Activated CD4-positive, alpha-beta T cell treated with anti-CD3 and anti-CD28 coated beads, Interleukin-2, amount 50 U/mL, for 48 hours (primary cell): Measurements from ENCODE around the gene HEBP2.

Experiments
- DNase-seq, 2 experiments: peaks; one replicate each; pipeline ENCODE4 v3.0.0-alpha.2; 2020

The HEBP2 gene

DNA sequence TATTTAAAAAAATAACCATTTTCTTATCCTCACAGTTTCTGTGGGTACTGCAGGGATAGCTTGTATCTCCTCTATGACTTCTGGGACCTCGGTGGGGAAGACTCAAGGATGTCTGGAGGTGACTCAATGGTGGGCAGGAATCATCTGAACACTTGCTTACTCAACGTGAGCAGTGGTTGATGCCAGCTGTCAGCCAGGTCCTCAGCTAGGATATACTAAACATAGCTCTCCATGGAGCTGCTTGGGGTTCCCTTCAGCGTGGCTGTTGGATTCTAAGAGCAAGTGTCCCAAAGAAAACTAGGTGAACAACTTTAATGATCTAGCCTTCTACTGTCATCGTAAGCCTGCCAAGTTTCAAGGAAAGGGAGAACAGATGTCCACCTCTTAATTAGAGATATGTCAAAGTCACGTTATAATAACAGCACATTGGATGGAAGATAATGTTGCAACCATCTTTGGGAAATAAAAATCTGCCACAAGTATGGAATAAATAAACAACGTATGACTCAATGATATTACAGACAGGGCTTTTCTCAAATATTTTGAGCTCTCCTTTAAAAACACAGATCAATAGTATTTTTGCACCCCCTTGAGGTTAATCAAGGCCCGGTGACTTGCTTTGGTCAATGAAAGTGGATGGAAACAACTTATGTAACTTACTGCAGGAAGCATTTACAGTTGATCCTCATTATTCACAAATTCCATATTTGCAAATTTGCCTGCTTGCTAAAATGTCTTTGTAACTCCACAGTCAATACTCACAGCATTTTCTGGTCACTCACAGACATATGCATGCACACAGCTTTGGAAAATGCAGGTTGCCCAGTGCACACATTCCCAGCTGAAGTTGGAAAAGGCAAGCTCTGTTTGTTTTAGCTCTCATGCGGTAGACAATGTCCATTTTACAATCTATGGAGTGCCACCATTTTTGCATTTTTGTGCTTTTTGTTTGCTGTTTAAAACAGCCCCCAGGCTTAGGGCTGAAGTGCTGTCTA is 6.6 kb upstream of the HEBP2 start:
- DNase-seq = no peak

DNA sequence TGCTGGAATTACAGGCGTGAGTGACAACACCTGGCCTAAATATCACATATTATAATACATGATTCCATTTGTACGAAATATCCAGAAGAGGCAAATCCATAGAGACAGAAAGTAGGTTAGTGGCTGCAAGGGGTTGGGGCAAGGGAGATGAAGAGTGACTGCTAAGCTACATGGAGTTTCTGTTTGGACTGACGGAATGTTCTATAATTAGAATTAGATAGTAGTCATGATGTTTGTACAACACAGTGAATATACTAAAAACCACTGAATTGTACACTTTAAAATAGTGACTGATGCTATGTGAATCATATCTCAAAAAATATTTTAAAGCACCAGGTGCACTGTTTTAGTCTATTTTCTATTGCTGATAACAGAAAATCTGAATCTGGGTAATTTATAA is 3.7 kb upstream of the HEBP2 start:
- DNase-seq = no peak

DNA sequence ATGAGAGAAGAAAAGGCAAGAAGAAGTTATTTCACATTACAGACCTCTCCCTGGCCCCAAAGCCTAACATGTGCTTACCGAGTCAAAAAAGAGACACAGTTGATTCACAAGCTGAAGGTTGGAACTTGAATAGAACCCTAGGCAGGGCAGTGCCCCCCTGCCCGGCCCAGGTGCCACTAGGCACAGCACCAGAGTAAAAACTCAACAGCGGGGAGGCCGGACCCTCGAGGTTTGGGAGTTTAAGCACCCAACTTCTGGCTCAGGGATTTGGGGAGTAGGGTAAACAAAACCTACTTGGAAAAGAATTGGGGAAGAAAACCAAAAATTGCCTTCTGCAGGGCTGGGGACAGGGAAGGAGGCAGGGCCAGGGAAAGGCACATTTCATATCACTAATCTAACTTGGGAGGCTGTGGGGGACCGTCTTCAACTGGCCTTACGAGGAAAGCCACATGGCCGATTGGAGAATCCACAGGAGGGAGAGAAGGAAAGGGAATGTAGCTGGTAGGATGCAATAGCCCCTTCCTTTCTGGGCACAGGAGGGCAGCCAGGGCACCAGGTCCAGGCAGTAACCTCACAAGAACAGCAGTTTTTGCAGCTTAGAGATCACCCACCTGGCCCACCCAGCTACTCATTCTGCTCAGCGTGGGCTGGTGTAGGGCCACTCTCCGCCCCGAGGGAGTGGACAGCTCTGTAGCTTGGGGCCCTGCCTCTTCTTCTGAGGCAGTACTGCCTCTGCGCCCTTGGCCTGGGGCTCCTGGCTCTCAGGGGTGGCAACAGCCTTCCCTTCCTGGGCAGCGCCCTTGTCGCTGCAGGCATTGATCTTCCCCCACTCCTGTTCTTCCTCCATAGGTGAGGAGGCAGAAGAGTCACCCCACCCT is 1.8 kb upstream of the HEBP2 start:
- DNase-seq = no peak

- DNase-seq = no peak
Observed at GRCh38 chr6:138402838-138403187, 1.2 kb upstream of the HEBP2 start.

DNA sequence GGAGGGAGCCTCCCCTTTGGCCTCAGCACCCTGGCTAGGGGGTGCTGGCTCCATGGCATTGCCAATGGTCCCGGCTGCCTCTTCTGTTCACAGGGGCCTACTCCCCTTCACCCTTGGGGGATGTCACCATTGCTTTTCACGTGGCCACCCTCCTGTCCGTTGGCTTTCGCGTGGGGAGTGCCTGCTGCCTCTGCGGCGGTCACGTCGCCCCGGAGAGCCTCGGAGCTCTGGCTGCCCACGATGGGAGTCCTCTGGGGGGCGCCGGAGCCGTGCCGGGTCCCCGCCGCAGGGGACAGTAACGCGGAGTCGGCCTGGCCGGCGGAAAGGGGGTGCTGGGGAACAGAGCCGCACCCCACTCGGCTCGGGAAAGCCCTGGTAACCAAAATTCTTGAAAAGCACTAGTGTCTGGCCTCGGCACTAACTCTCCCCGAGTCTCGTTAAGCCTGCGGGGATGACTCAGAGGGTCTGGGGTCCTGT is 661 bp upstream of the HEBP2 start:
- peak; percentile 23 to 49 for DNase-seq

GRCh38 chr6:138404666-138405337 is 779 bp downstream of the HEBP2 start:
- DNase-seq = peak; percentile 26 to 43

DNA sequence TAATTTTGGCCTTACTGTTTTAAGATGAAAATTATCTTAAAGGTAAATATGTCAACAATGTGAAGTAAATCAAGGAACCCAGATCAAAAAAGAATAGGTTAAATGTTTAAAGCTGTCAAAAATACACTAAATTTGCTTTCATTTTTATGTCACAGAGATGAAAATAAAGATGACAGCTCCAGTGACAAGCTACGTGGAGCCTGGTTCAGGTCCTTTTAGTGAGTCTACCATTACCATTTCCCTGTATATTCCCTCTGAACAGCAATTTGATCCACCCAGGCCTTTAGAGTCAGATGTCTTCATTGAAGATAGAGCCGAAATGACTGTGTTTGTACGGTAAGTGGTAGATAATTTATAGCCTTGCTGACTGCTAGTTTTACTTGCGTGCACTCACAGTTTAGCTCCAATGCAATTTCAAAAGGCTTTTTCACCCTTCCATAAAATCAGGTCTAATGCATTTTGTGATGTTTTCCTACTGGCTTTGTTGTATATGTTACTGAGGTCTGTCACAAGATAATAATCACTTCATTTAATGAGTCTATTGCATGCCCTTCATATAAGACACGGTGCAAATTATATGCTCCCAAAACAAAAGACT is 1.9 kb downstream of the HEBP2 start:
- DNase-seq = no peak

GRCh38 chr6:138406443-138406842 is 2.4 kb downstream of the HEBP2 start:
- DNase-seq = no peak

DNA sequence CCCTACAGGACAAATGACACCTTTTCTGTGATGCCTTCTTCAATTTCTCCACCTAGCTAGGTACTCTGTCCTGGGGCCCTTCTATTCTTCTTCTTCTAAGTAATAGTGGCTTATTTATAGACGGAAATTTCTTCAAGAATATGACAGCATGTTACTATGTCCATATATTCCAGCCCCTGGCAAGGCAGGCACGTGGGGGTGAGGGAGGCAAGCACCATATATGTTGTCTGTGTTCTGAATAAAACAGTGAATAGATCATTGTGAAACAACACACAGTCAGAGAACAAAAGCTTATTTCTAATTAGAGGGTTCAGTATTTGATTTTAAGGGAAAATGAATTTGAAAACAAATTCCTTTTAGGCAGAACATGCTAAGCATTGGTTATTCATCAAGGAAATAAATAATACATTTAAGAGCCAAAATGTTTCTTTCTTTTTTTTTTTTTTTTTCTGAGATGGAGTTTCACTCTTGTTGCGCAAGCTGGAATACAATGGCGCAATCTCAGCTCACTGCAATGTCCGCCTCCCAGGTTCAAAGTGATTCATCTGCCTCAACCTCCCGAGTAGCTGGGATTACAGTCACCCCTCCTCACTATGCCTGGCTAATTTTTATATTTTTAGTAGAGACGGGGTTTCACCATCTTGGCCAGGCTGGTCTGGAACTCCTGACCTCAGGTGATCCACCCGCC is 6.2 kb downstream of the HEBP2 start:
- no peak for DNase-seq

DNA sequence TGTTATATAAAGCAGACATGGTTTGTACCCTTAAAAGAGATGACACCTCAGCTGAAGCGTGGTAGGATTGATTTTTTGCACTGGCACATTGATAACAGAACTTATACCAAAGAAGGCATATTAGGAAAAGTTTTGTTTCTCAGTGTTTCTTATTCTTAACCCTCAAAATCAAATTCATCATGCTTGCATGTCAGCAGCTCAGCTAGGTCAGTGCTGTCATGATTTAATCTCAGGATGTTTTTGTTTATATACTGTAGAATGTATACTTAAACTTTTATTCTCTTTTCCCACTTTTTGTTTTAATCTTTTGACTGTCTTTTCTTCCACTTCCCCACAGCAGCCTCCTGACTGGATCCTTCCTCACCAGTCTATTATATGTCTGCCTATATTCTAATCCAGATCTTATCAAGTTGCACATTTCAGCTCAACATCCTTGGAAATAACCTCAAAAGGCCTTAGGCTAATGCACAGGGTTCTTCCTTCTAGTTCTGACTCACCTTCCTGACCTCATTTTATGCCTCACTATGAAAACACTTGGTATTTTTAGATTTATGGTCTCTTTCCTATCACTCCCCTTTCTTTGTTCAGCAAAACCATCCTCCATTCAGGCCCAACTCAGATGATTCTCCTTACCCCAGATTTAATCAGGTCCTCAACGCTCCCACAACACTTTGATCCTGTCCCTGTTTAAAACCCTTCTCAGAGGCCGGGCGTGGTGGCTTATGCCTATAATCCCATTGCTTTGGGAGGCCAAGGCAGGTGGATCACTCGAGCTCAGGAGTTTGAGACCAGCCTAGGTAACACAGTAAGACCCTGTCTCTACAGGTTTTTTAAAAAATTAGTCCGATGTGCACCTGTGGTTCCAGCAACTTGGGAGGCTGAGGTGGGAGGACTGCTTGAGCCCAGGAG is 7.2 kb downstream of the HEBP2 start:
- DNase-seq = peak; percentile 8 to 21

DNA sequence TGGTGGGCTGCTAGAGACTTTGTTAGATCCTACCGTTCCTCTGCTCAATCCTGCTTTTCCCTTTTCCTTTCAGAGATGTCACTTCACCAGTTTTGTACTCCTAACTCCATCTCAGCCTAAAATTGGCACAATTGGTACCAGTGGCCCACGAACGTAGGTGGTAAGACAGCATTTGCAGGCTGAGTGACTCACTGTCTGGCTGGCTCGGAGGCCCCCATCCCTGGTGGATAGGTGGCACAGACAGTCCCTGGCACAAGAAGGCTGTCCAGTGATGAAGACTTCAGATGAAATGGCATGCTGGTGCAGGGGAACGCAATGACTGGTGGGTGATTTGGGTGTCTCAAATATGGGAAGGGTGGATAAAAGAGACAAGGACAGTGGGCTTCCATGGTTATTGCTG is 11.1 kb downstream of the HEBP2 start:
- no peak for DNase-seq

- DNase-seq = no peak
Observed at GRCh38 chr6:138416206-138416605, 12.2 kb downstream of the HEBP2 start.

DNA sequence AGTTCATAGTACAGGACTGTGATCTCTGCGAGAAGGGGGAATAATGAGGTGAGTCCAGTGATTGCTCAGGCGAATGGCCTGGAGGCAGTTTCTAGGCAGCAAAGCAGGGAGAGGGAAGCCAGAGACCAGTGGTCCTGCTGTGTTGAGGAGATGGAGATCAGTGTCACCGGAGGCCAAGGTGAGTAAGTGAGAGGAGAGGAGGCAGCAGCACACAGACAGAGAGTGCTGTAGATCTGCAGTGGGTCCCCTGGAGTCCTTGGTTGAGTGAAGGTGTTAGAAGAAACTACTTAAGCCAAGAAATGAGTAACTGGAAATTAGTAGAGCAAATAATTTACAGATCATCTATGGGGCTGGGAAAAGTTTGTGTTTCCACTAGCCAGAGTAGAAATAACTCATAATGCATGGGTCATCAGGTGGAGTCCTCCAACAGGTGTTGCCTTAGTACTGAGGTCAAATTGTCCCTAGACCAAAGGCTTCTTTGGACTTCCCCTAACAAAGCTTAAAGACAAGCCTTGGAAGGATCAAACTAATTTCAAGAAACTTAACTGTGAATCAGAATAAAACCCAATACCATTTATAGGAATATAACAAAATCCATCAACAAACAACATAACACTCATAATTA is 13.6 kb downstream of the HEBP2 start:
- DNase-seq = no peak

DNA sequence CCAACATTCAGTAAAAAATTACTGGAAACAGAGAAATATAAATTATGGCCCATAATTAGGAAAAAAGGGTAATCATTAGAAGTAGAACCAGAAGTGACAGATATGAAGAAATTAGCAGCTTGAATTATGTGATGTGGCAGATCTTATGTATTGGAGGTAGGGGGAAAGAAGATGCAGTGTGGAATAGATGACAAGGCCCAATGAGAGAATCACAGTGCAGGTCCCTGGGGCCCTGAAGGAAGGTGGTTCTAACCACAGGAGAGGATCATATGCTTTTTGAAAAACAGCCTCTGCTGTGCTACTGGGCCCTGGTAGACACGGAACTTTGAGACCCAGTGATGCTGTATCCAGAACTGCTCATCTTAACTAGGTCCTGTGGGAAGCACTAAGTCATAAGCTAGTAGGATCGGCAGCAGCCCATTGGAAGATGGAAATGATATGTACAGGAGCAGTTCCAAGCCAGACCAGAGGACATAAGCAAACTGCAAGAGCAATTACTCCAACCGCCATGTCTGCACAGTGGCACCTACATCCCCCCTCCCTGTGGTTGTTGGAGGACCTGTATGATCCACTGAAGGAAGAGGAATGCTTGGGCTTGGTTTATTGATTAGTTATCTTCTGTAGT is 14.2 kb downstream of the HEBP2 start:
- DNase-seq = no peak

GRCh38 chr6:138419766-138420165 is 15.7 kb downstream of the HEBP2 start:
- DNase-seq = no peak

DNA sequence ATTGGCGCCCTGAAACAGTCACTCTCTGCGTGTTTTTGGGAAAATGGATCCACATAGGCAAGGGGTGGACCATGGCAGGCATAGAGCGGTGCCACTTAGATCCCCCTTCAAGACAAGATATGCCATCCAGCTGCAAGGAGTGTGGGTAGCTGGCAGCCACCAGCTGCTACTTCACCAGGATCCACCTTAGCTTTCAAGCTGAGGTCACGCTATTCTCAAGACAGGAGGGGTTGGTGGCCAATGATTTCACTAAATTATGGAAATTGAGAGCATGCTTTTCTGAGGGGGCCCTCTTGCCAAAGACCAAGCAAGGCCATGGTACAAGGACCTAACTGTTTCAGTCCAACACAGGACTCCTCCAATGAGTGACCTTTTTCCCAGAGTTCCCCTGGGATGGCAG is 16.3 kb downstream of the HEBP2 start:
- DNase-seq = no peak

DNA sequence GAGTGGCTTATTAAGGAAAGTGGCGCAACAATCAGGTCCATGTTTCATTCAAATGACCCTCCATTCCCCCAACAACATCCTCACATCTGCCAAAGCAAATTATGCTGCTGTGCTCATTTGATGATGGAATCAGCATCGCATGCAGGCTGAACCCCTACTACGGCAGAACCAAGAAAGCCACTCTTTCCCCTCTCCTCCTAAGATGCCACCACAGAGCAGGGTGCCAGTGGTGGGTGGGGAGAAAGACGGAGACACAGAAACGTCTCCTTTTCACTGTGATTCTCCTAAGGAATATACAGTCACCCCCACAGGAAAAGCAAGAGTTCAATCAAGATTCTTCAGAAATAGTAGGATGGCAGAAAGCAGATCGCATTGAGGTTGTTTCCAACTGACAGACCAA is 17.1 kb downstream of the HEBP2 start:
- DNase-seq = no peak

DNA sequence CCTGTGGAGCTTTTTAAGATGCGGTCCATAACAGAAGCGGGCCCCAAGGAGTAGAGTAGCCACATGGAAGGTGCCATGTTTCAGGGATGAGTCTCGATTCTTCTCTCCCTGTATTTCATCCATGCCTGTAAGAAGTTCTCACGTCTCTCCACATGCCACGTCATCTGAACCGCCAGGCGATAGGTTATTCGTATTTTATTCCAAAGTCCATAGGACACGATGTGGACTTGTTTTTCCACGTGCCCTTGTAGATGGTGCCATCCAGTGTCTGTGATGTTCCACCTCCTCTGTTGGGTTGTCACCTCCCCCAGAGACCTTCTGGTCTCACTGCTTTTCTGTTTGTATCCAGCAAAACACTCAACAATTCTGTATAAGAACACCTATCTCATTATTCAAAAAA is 17.6 kb downstream of the HEBP2 start:
- DNase-seq = no peak

DNA sequence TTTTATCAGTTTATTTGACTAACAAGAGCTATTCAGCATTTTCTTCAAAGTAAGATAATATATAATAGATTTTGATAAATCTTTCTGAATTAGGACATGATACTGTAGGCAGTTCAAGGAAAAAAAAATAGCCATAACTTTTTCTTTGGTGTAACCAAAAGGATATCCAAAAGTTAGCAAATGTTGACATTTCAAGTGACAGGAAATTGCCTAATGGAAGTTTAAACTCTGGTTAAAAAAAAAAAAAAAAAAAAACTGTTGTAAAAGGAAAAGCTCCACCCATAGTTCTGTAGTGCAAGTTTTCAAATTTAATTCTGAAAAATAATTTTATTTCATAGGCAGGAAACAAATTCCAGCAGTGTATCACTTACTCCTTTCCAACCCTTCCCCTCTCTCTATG is 18.8 kb downstream of the HEBP2 start:
- no peak for DNase-seq
